ENCODE results near the gene CLOCK.

The CLOCK gene

GRCh38 chr4:55416176-55416575 lies 130.5 kb downstream of the CLOCK start:
- DNase-seq (ENCODE audit: low spot score), result no peak

GRCh38 chr4:55411621-55412020 lies 135.1 kb downstream of the CLOCK start:
- DNase-seq (ENCODE audit: low spot score), result no peak

DNA sequence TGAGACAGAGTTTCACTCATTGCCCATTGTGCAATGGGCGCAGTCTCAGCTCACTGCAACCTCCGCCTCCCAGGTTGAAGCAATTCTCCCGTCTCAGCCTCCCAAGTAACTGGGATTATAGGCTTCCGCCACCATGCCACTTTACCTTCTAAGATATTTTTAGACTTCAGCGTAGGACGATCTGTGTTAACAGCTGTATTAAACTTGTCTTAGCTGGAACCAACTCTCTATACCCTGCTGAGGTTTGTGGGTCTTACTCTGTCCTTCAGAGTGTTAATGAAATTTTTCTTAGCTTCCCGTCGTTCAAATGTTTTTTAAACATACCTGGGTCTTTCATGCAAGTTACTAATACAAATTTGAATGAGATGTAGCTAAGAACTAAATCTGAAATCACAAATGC lies 136.3 kb downstream of the CLOCK start:
- no peak for DNase-seq (ENCODE audit: low spot score)

DNA sequence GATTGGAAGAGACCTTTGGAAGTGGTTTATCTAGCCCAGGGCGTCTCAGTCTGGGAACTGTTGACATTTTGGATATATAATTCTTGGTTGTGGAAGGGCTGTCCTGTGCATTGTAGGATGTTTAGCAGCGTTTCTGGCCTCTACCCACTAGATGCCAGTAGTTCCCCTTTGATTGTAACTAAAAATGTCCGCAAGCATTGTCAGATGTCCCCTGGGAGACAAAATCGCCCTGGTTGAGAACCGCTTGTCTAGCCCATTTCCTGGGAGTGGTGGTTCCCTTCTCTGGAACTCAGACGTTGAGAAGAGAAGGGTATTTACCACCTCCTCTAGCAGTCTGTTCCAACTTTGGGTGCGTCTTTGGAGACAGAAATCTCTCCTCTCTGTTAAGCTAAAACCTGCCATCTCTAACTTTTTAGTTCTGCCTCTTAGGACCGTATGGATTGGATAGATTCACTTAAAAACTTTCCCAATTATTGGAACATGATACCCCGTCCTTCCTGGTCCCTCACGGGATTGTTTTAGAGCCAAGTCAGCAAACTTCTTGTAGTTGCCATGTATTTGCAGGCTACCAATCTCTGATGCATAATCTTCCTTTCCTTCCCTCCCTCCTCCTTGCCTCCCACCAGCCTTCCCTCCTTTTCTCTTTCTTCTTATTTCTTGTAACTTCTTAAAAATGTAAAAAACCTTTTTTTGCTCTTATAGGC lies 137.1 kb downstream of the CLOCK start:
- peak; percentile 34 for DNase-seq (ENCODE audit: low spot score)

GRCh38 chr4:55407764-55408163 lies 138.9 kb downstream of the CLOCK start:
- no peak for DNase-seq (ENCODE audit: low spot score)

- DNase-seq (ENCODE audit: low spot score), result no peak
These were observed 139.6 kb downstream of the CLOCK start for GRCh38 chr4:55407119-55407518.

GRCh38 chr4:55406545-55406944 lies 140.2 kb downstream of the CLOCK start:
- DNase-seq (ENCODE audit: low spot score), result no peak

DNA sequence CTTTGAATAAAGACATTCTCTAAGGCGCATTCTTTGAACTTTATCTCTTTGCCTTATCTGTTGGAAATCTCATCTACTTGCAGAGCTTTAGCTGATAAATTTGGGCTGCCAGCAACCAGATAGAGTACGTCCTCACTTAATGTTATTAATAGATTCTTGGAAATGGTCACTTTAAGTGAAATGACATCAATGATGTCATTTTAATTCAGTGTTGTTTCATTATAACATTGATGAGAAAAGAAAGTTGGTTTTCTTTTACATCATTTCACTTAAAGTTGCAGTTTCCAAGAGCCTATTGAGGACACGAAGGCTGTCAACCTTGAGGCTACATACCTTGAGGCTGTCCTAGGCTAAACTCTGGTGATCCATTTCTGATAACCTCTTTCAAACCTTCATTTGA lies 141.6 kb downstream of the CLOCK start:
- no peak for DNase-seq (ENCODE audit: low spot score)

DNA sequence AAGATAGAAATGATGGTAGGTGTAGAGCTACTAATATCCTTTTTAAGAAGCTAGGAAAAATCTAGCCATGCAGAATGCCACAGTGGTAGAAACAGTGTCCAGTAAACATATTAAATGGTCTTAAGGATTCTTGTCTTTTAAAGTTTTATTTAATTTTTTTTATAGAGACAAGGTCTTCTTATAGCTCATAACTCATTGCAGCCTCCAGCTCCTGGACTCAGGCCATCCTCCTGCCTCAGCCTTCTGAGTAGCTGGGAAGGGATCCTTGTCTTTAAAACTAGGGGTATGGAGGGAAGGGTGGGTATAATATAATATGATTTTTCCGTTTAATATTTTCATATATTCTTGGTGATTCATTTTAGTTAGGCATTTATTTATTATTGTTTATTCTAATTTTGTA lies 147.1 kb downstream of the CLOCK start:
- no peak for DNase-seq (ENCODE audit: low spot score)

- no peak for DNase-seq (ENCODE audit: low spot score)
These were observed 147.7 kb downstream of the CLOCK start for GRCh38 chr4:55398966-55399365.

- DNase-seq (ENCODE audit: low spot score), result no peak
These were observed 148.2 kb downstream of the CLOCK start for GRCh38 chr4:55398461-55398860.

DNA sequence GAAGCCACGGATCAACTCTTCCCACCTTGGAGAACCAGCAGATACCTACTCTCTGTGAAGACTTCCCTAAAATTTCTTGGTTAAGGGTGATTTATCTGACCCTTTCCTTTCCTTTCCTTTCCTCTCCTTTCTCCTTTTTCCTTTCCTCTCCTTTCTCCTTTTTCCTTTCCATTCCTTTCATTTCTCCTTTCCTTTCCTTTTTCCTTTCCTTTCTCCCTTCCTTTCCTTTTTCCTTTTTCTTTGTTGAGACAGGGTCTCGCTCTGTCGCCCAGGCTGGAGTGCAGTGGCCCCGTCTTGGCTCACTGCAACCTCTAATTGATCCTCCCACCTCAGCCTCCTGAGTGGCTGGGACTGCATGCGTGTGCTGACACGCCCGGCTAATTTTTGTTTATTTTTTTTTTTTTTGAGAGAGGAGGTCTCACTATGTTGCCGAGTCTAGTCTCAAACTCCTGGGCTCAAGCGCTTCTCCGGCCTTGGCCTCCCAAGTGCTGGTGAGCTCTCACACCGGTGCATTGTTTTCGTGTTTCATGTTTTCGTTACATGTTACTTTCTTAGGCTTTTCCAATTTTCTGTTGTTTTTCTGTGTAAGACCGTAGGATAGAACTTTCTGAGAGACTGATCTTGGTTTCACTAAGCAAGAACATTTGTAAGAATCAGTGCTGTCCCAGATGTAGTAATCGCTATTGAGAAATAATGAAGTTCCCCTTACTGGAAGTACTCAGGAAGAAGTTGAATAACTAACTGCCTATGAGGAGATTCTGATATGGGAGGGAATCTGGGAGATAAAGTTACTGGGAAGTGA lies 149.0 kb downstream of the CLOCK start:
- no peak for DNase-seq (ENCODE audit: low spot score)

- peak; percentile 8 for DNase-seq (ENCODE audit: low spot score)
These were observed 149.6 kb downstream of the CLOCK start for GRCh38 chr4:55397126-55397436.

GRCh38 chr4:55396308-55397125 lies 150.2 kb downstream of the CLOCK start:
- DNase-seq (ENCODE audit: low spot score), result peak; percentile 42

GRCh38 chr4:55395529-55396307 lies 151.0 kb downstream of the CLOCK start, which contains the start of gene TMEM165:
Gene TMEM165 (plus strand): TSS chr4:55395957. CDS start chr4:55396190, 233 bp downstream.
- peak; percentile 88 for DNase-seq (ENCODE audit: low spot score)

DNA sequence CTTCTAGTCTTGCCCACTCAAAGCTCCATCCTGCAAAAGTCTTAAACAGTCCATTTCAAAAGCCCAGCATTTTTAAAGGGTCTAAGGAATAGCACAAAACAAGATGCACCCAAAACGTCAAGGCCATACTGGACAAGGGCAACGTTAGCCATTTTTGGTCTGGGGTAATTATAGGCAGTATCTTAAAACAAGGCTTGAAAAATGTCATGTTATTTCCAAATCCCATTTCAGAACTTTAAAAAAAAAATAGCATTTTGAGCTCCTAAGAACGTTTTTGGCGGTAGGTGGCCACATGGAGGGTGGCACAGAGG lies 151.5 kb downstream of the CLOCK start:
- DNase-seq (ENCODE audit: low spot score), result no peak

GRCh38 chr4:55393461-55394320 lies 153.0 kb downstream of the CLOCK start:
- no peak for DNase-seq (ENCODE audit: low spot score)

DNA sequence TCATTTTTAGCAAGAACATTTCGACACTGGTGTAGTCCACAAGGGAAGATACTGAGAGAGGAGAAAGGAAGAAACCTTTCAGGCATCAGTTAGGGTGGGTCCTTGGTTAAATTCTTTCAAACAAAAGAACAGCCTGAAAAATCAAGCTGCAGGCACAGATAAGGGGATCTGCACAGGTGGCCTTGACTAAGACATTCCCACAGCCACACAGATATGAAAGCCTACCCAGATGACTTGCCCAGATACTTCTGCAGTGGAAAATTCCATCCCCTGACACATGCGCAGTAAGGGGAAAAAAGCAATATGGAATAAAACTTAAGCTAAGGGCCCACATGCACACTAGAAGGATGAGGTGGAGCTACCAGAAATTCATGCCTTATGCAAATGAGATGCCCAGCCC lies 159.9 kb downstream of the CLOCK start:
- DNase-seq (ENCODE audit: low spot score), result no peak

GRCh38 chr4:55386073-55386472 lies 160.6 kb downstream of the CLOCK start:
- peak; percentile 18 for DNase-seq (ENCODE audit: low spot score)

- no peak for DNase-seq (ENCODE audit: low spot score)
These were observed 161.5 kb downstream of the CLOCK start for GRCh38 chr4:55385201-55385649.

DNA sequence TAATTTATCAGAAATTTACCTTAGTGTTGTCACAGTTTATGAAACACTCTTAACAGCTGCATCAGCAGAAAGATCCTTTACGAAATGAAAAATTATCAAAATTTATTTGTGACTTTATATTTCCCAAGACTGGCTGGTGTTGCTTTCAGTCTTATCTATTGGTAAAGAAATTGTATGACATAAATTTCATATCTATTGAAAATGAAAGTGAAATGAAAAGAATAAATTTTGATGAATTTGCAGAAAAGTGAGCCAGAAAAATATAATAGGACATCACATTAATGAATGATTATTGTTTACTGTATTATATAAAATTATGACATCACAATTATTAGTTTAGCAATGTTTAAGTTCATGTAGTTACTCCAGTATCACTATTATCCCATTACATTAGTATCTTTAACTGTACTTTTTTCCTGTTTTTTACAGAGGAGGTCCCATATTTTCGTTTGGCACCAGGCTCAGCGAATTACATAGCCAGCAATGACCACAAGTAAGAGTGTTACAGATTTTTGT lies 164.2 kb downstream of the CLOCK start:
- no peak for DNase-seq (ENCODE audit: low spot score)
